CD4-positive, alpha-beta T cell (primary cell): ENCODE results near the gene SPIRE2. TPM values are rescaled to one million over a fixed set of nuclear protein-coding genes. Genes with fewer than 3 reads are reported as not detected.

Experiments
- ATAC-seq: fragments of 200-7000 bp; cut with Tn5 transposase; one replicate; pipeline ENCODE4 v1.10.0; 2022; ENCODE audit warnings: mild to moderate bottlenecking; ENCODE audit not compliant: poor library complexity
- CTCF ChIA-PET: fragments of 350-600 bp; sonication (Branson Sonifier 250); formaldehyde crosslinking; loops from one replicate; lab custom pipeline; 2021; ENCODE audit warnings: antibody characterized with exemption, inconsistent platforms; lab: Charles Lee
- POLR2A ChIA-PET: fragments of 350-600 bp; sonication (Branson Sonifier 250); formaldehyde crosslinking; loops from one replicate; lab custom pipeline; 2021; ENCODE audit warnings: antibody characterized with exemption, inconsistent platforms; lab: Charles Lee
- DNase-seq, 14 experiments: peaks; one replicate each; pipeline ENCODE4 v3.0.0-alpha.2; 2013 to 2020; ENCODE audit warnings: mixed read lengths in 2 of 14
- H3K27ac ChIP-seq, 2 donors: one replicate each; pipeline versions ENCODE4 v1.5.1 to v1.7.0; 2013; ENCODE audit warnings: low read length in 2 of 2, low read depth in 1 of 2, mild to moderate bottlenecking in 1 of 2
- H3K27me3 ChIP-seq, 2 experiments: 1 replicate in 1 of 2; 2 replicates in 1 of 2; pipeline versions ENCODE4 v1.6.1 to v1.7.0; 2013; ENCODE audit warnings: low read length in 2 of 2, control low read depth in 1 of 2, mild to moderate bottlenecking in 1 of 2, moderate library complexity in 1 of 2; ENCODE audit not compliant: insufficient read depth in 2 of 2, control insufficient read depth in 1 of 2
- H3K36me3 ChIP-seq: one replicate; pipeline ENCODE4 v1.6.1; 2013; ENCODE audit warnings: low read length, control low read depth; ENCODE audit not compliant: insufficient read depth
- H3K4me1 ChIP-seq: one replicate; pipeline ENCODE4 v1.6.1; 2013; ENCODE audit warnings: low read length, control low read depth; ENCODE audit not compliant: insufficient read depth
- H3K4me3 ChIP-seq: one replicate; pipeline ENCODE4 v1.5.1; 2013; ENCODE audit warnings: mild to moderate bottlenecking, low read length, moderate library complexity
- H3K9me3 ChIP-seq, 2 experiments: 1 replicate in 1 of 2; 2 replicates in 1 of 2; pipeline versions ENCODE4 v1.6.1 to v1.7.0; 2013; ENCODE audit warnings: low read length in 2 of 2, mild to moderate bottlenecking in 2 of 2, control low read depth in 1 of 2, moderate library complexity in 1 of 2; ENCODE audit not compliant: control insufficient read depth in 1 of 2, insufficient read depth in 1 of 2
- H3K27ac Mint-ChIP-seq: one replicate; pipeline ENCODE4 v1.8.0; 2020; ENCODE audit warnings: mixed read lengths
- H3K27me3 Mint-ChIP-seq: one replicate; pipeline ENCODE4 v1.8.0; 2021; ENCODE audit warnings: mixed read lengths
- H3K36me3 Mint-ChIP-seq: one replicate; pipeline ENCODE4 v1.8.0; 2021; ENCODE audit warnings: low read depth, mixed read lengths
- H3K4me1 Mint-ChIP-seq: one replicate; pipeline ENCODE4 v1.8.0; 2021; ENCODE audit warnings: low read depth, mixed read lengths
- H3K4me3 Mint-ChIP-seq: one replicate; pipeline ENCODE4 v1.8.0; 2020; ENCODE audit warnings: mild to moderate bottlenecking, mixed read lengths
- H3K9me3 Mint-ChIP-seq: one replicate; pipeline ENCODE4 v1.8.0; 2020; ENCODE audit warnings: mixed read lengths
- CTCF ChIP-seq: fragments of 200-600 bp; IDR thresholded peaks from one replicate; pipeline ENCODE4 v1.8.0; 2022; ENCODE audit warnings: antibody characterized with exemption, mild to moderate bottlenecking
- intact Hi-C, 2 experiments: fragments of 100-400 bp; cut with DNase I in 1 of 2; cut with micrococcal nuclease in 1 of 2; formaldehyde crosslinking; loops; one replicate each; pipeline versions ENCODE4 v1.15.1 to v1.9.0; 2023 to 2025; cut with DNase I, micrococcal nuclease
- total RNA-seq, 174 experiments: library from RNA in 2 of 174; stranded (reverse) in 2 of 174; gene quantifications; one replicate each; pipeline ENCODE4 v1.2.3 and lab custom pipeline; 2021 to 2026

The SPIRE2 gene
- total RNA-seq, 2 experiments from 2014 or later: 1.1 TPM

DNA sequence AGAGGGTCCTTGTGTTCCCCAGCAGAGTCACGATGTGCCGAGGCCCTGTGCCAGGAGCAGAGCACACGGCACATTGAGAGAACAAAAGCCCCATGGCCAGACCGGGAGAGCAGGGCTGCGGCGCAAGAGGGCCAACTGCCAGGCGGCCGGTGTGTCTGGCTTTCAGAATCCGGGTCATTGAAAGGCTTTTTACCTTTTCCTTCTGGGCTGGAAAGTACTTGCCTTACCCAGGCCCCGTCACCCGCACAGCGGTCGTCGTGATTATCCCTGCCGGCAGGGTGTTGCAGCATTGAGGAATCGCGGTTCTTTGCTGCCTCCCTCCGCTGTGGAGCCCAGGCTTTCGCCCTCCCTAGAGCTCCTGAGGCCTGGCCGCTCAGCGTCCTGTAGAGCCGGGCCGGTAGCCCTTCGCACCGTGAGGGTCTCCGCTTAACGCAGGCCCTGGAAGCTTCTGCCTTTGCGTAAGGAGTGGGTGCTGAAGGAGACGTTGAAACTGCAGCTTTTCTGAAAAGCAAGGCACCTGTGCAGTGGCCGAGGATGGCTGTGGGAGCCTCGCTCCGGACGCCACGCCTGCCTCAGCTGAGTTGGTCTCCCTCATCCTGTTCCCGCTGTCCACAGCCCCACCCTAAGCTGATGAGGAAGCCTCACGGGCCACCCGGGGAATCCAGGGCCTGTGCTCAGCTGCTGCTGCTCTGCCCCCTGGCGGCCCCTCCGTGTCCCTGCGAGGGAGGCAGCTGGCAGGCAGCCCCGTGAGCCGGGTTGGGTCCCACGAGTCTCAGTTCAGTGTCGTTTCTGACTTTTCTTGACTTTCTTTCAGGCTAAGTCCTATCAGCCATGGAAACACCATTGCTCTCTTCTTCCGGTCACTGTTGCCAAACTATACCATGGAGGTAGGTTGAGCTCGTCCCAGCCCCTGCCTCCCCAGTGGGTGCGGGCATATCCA lies 81.8 kb downstream of the SPIRE2 start:
- Mint-ChIP-seq H3K27ac (no peak overlapping the region), H3K9me3 (no peaks in the 10 kb centered on the region), H3K4me1 (peaks cover 3% of the 10 kb centered on the region), H3K36me3 (peaks cover 40% of the 10 kb centered on the region), H3K4me3 (no peak overlapping the region), H3K27me3 (no peaks in the 10 kb centered on the region)
- TF ChIP-seq CTCF: peak; percentile 83
- peak; percentile 51 to 84 (median 64) for DNase-seq
- H3K4me3 ChIP-seq: no peak overlapping the region
- peak; percentile 85 for ATAC-seq
- no peaks in the 10 kb centered on the region for H3K27me3 ChIP-seq
- ChIA-PET POLR2A (interaction anchor here (0.8 to 1.7 kb wide), 6 partner anchors 9 to 210 kb away, joined by 3 to 11 read pairs (median 4); partner anchors contain the start of genes MC1R, SPATA2L and TCF25), CTCF (interaction anchor here (0.6 to 2.1 kb wide), 15 partner anchors 9 to 210 kb away, joined by 3 to 12 read pairs (median 4); partner anchors contain the start of genes DEF8, MC1R and TCF25)
- intact Hi-C loops: loop anchor here (1.0 to 2.0 kb wide), 2 partner anchors 204 to 209 kb away; partner anchors contain the start of gene SPATA2L (in 1 of the 2)
- no peaks in the 10 kb centered on the region for H3K9me3 ChIP-seq
- H3K27ac ChIP-seq: no peak overlapping the region
- peaks cover 43% of the 10 kb centered on the region for H3K36me3 ChIP-seq
- peaks cover 11% of the 10 kb centered on the region for H3K4me1 ChIP-seq

DNA sequence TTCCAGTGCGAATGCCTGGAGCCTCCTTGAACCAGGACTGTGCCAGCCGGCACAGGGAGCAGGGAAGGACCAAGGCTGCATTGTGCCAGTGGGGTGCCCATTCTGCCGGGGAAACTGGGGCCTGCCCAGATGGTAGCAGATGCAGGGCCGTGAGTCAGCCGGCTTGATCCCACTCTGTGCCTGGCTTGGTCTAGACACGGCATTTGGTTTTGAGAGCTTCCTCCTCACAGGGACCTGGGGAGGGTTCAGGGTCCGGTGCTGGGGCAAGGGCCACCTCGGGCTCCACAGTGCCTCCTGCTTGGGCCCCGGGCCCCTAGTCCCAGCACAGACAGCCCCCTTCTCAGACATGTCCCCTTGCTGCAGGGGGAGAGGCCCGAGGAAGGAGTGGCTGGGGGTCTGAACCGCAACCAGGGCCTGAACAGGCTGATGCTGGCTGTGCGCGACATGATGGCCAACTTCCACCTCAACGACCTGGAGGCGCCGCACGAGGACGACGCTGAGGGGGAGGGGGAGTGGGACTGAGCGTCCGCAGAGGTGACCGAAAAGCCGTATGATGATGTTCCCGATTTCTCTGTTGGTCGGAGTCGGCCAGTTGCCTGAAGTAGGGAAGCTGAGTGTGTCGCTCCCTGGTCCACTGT lies 82.6 kb downstream of the SPIRE2 start:
- no peak overlapping the region for H3K4me3 ChIP-seq
- H3K4me3 Mint-ChIP-seq: no peak overlapping the region
- ATAC-seq: peak; percentile 10
- peaks cover 3% of the 10 kb centered on the region for H3K4me1 Mint-ChIP-seq
- H3K4me1 ChIP-seq: peaks cover 14% of the 10 kb centered on the region
- no peak for DNase-seq
- POLR2A ChIA-PET: interaction anchor here (1.2 to 1.7 kb wide), 4 partner anchors 8 to 211 kb away, joined by 4 to 11 read pairs (median 5); partner anchors contain the start of genes MC1R and SPATA2L
- H3K9me3 ChIP-seq: no peaks in the 10 kb centered on the region
- H3K27me3 ChIP-seq: no peaks in the 10 kb centered on the region
- CTCF ChIA-PET: interaction anchor here (0.9 to 2.1 kb wide), 12 partner anchors 8 to 211 kb away, joined by 3 to 12 read pairs (median 4); partner anchors contain the start of genes MC1R and TCF25
- no peak for TF ChIP-seq CTCF
- H3K27me3 Mint-ChIP-seq: no peaks in the 10 kb centered on the region
- peaks cover 35% of the 10 kb centered on the region for H3K36me3 ChIP-seq
- H3K27ac Mint-ChIP-seq: no peak overlapping the region
- H3K36me3 Mint-ChIP-seq: peaks cover 33% of the 10 kb centered on the region
- intact Hi-C loops: loop anchor here (1.0 to 2.0 kb wide), 2 partner anchors 205 to 210 kb away; partner anchors contain the start of gene SPATA2L (in 1 of the 2)
- no peak overlapping the region for H3K27ac ChIP-seq
- no peaks in the 10 kb centered on the region for H3K9me3 Mint-ChIP-seq

DNA sequence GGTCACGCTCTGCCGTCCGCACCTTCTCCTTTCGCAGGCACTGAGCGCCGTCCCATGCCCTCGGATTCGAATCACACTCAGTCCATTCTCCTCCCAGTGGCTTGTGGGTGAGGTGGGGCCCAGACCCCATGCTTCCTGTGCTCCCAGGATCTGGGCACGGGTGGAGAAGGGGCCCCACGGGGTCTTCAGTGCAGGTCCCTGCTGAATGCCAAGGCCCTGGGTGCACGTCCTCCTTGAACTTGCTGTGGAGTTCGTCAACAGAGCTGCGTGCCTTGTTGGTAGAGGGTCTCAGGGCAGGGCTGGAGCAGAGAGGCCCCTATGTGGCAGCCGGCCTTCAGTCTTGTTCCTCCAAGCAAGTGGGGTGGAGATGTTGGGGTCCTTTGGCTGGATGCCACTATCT lies 83.1 kb downstream of the SPIRE2 start:
- H3K27me3 ChIP-seq: no peaks in the 10 kb centered on the region
- H3K27ac ChIP-seq: no peak overlapping the region
- TF ChIP-seq CTCF: no peak
- ATAC-seq (no peak), DNase-seq (peak in 1 of 14 experiments; percentile 26)
- Mint-ChIP-seq H3K9me3 (no peaks in the 10 kb centered on the region), H3K4me1 (peaks cover 3% of the 10 kb centered on the region), H3K4me3 (no peak overlapping the region), H3K27me3 (no peaks in the 10 kb centered on the region), H3K27ac (no peak overlapping the region), H3K36me3 (peaks cover 28% of the 10 kb centered on the region)
- no peaks in the 10 kb centered on the region for H3K9me3 ChIP-seq
- H3K36me3 ChIP-seq: peaks cover 30% of the 10 kb centered on the region
- POLR2A ChIA-PET: interaction anchor here (0.6 kb wide), 1 partner anchor 565 kb away, joined by 3 read pairs; no protein-coding TSS in a partner anchor
- intact Hi-C loops: loop anchor here in 1 of 2 experiments (2.0 kb wide), 1 partner anchor 211 kb away; the partner anchor contains the start of gene SPATA2L
- no peak overlapping the region for H3K4me3 ChIP-seq
- peaks cover 18% of the 10 kb centered on the region for H3K4me1 ChIP-seq
- CTCF ChIA-PET: interaction anchor here (0.7 to 1.7 kb wide), 3 partner anchors 12 to 51 kb away, joined by 3 to 8 read pairs (median 3); partner anchors contain the start of gene TUBB3
